HL-60 (cell line): ENCODE measurements around the gene NAP1L4.

Source experiments
- DNase-seq, 2 experiments: peaks; one replicate each; pipeline ENCODE4 v3.0.0-alpha.2; 2010 to 2020; ENCODE audit warnings: low read depth in 1 of 2, low spot score in 1 of 2
- H3K27ac ChIP-seq: fragments of 250-450 bp; sonication (Bioruptor Pico); replicated peaks from 2 replicates; pipeline ENCODE4 v1.5.1; 2020; ENCODE audit warnings: mild to moderate bottlenecking, moderate library complexity
- H3K27me3 ChIP-seq: fragments of 250-450 bp; sonication (Bioruptor Pico); 2 replicates; pipeline ENCODE4 v1.5.1; 2021; ENCODE audit warnings: mild to moderate bottlenecking, moderate library complexity; ENCODE audit not compliant: insufficient read depth, poor library complexity, severe bottlenecking
- H3K4me3 ChIP-seq: replicated peaks from 2 replicates; pipeline ENCODE4 v1.5.1; 2011; ENCODE audit warnings: mild to moderate bottlenecking, control low read depth, low read length; ENCODE audit not compliant: insufficient read depth
- GABPA ChIP-seq: IDR thresholded peaks from 2 replicates; pipeline ENCODE4 v1.6.1; 2012; ENCODE audit warnings: low read depth
- POLR2AphosphoS5 ChIP-seq: IDR thresholded peaks from 2 replicates; pipeline ENCODE4 v1.6.1; 2012; ENCODE audit warnings: low read depth
- REST ChIP-seq: IDR thresholded peaks from 2 replicates; pipeline ENCODE4 v1.6.1; 2012; ENCODE audit warnings: low read depth; ENCODE audit not compliant: insufficient replicate concordance
- SPI1 ChIP-seq: IDR thresholded peaks from 2 replicates; pipeline ENCODE4 v1.6.1; 2012; ENCODE audit warnings: low read depth, mild to moderate bottlenecking, borderline replicate concordance
- TF ChIP-seq, protein P1 (sequence below): IDR thresholded peaks from one replicate; pipeline ENCODE4 v1.5.1; 2011; ENCODE audit warnings: low read length, control low read depth, inconsistent platforms; ENCODE audit not compliant: insufficient read depth

Gene NAP1L4

DNA sequence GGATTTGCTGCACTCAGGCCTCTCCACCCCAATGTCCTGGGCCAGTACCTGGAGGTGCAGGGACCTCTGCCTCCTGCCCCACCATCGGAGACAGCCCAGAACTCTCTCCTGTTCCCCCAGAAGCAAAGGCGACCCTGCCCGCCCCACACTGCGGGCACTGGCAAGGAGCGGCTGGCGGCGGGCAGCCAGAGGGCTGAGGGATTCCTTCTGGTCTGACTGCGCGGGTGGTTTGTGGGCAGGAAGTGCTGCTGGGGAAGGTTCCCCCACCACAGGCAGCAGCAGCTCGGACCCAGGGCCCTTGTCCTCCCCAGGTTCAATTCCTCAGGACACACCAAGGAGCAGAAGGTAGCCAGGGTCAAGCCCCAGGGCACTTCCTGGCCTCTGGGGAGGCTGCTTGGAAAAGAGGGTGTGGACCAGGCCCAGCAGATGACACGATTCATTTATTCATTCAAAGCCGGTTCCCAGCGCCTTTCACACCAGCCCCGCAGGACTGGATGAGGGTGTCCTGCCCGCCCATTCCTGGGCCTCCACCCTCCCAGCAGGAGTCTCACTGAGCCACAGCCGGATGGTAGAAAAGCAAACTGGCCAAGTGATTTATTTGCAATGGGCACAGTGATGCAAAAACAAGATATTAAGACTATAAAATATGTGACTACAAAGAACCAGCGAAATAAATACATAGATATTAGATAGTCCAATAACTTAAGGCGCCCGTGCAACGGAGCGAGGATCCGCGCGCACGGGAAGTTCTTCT lies 64.1 kb downstream of the NAP1L4 start:
- peaks cover 31% of the 10 kb centered on the region for H3K27me3 ChIP-seq
- peak in 1 of 2 experiments; percentile 18 for DNase-seq
- peak overlapping the region; percentile 39 for H3K4me3 ChIP-seq
- no peak overlapping the region for H3K27ac ChIP-seq
- TF ChIP-seq REST (no peak), POLR2AphosphoS5 (no peak), GABPA (no peak), SPI1 (no peak)
- TF ChIP-seq, protein P1, sequence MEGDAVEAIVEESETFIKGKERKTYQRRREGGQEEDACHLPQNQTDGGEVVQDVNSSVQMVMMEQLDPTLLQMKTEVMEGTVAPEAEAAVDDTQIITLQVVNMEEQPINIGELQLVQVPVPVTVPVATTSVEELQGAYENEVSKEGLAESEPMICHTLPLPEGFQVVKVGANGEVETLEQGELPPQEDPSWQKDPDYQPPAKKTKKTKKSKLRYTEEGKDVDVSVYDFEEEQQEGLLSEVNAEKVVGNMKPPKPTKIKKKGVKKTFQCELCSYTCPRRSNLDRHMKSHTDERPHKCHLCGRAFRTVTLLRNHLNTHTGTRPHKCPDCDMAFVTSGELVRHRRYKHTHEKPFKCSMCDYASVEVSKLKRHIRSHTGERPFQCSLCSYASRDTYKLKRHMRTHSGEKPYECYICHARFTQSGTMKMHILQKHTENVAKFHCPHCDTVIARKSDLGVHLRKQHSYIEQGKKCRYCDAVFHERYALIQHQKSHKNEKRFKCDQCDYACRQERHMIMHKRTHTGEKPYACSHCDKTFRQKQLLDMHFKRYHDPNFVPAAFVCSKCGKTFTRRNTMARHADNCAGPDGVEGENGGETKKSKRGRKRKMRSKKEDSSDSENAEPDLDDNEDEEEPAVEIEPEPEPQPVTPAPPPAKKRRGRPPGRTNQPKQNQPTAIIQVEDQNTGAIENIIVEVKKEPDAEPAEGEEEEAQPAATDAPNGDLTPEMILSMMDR: no peak

DNA sequence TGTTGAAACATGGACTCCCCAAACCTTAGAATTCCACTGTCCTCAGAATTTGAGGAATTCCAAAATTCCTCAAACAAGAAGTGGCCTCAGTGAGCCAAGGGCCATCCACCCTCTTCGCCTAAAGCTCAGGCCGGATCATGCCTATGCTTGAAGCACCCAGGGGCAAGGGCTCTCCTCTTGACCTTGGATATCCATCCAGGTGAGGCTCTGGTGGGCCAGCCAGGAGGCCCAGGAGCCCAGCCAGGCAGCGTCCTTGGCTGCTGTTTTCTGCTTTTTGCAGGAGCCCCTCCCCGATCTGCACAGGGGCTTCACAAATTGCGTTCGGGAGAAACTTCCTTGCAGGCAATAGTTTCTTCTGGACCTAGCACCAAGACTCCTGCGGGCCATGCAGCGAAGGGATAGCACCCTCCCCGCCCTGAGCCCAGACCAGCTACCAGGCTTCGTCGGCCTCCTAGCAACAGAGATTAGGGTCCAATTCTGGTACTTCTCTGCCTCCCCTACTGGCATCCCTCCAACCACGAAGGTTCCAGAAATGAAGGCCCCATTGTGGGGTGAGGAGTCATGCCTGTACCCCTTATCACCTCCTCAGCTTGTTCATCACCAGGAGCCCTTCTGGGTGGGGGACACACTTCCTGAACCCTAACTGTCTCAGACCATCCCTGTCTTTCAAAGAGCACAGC lies 64.9 kb downstream of the NAP1L4 start:
- DNase-seq: no peak
- TF ChIP-seq SPI1 (no peak), GABPA (no peak), REST (no peak), POLR2AphosphoS5 (no peak)
- TF ChIP-seq, protein P1: no peak
- Histone ChIP-seq H3K27me3 (peaks cover 31% of the 10 kb centered on the region), H3K4me3 (no peak overlapping the region), H3K27ac (no peak overlapping the region)

- no peak for DNase-seq
- H3K27me3 ChIP-seq: peaks cover 31% of the 10 kb centered on the region
- TF ChIP-seq, protein P1: no peak
- no peak for TF ChIP-seq SPI1
- no peak overlapping the region for H3K4me3 ChIP-seq
- H3K27ac ChIP-seq: no peak overlapping the region
Observed at GRCh38 chr11:2926611-2927051, 65.5 kb downstream of the NAP1L4 start.
